Measurements from ENCODE around the gene DNAJC10. TPM values are rescaled to one million over a fixed set of nuclear protein-coding genes. Genes with fewer than 3 reads are reported as not detected.

DNAJC10 gene
- total and polyA plus RNA-seq, 9 of the 15 experiments (the other 6 are each of a cell fraction or from before 2014, with no cell fraction given): 9.8 to 77.7 (median 57.3) TPM

- Histone ChIP-seq H4K20me1 (replicated peaks; ENCODE audit: control insufficient read depth, insufficient read depth, low read length) (no peaks in the 10 kb centered on the region), H2AFZ (ENCODE audit: low read depth, low read length) (no peak overlapping the region), H3K36me3 (ENCODE audit: control insufficient read depth, insufficient read depth, low read length) (no peaks in the 10 kb centered on the region), H3K79me2 (ENCODE audit: control insufficient read depth, insufficient read depth, low read length) (no peaks in the 10 kb centered on the region), H3K27me3 (ENCODE audit: control insufficient read depth in 2 of 2, insufficient read depth in 2 of 2, low read length in 2 of 2) (peaks cover 10 to 14% of the 10 kb centered on the region in 2 experiments; a peak in 4 of 5 replicates), H3K9me1 (ENCODE audit: control insufficient read depth, insufficient read depth, low read length) (no peaks in the 10 kb centered on the region), H3K9me3 (replicated peaks; ENCODE audit: control insufficient read depth, insufficient read depth, low read depth, low read length) (no peaks in the 10 kb centered on the region), H3K4me2 (ENCODE audit: insufficient read depth, low read length) (no peak overlapping the region), H3K9ac (ENCODE audit: insufficient read depth in 1 of 2, low read depth in 2 of 2, low read length in 2 of 2) (no peak overlapping the region), H3K4me1 (replicated peaks in 1 of 2; ENCODE audit: control insufficient read depth in 2 of 2, insufficient read depth in 2 of 2, low read length in 2 of 2) (no peaks in the 10 kb centered on the region), H3K27ac (ENCODE audit: extremely low read depth, low read depth, low read length) (no peak overlapping the region), H3K4me3 (no peak overlapping the region)
- ChIA-PET POLR2A (no interaction called here), CTCF (ENCODE audit: low intra/inter-chr PET ratio) (no interaction called here)
- BruUV-seq (replicated peaks): no TSS peak
- FAIRE-seq: no peak
- WGBS (ENCODE audit: insufficient coverage, low coverage, missing lambda C conversion rate): 0% methylated on average over 3 of the region's 3 CpGs
- in situ Hi-C loops (cut with MboI) (no loop called here), intact Hi-C loops (cut with micrococcal nuclease) (no loop called here)
- 0 out of 3 replicates have a peak, but pooled peaks have one; percentile 23 for ATAC-seq
- no peak for DNase-seq (ENCODE audit: extremely low read depth in 1 of 4, low spot score in 3 of 4)
- TF ChIP-seq NFATC3 (IDR thresholded peaks at IDR 0.05) (no peak), RBM14 (IDR thresholded peaks at IDR 0.05; ENCODE audit: borderline replicate concordance, insufficient read depth, low read depth, low read length) (no peak), NKRF (IDR thresholded peaks at IDR 0.05; ENCODE audit: borderline replicate concordance) (no peak), MTA3 (IDR thresholded peaks at IDR 0.05; ENCODE audit: borderline replicate concordance) (no peak)
Measured at GRCh38 chr2:182831921-182832320, 115.9 kb downstream of the DNAJC10 start.
